ENCODE results near the gene LYRM4. TPM values are rescaled to one million over a fixed set of nuclear protein-coding genes. Genes with fewer than 3 reads are reported as not detected.

Gene LYRM4
- total RNA-seq, 1 donor from 2014 or later: 26.2 TPM

- intact Hi-C loops (cut with DNase I): no loop called here
- DNase-seq (no peak), ATAC-seq (ENCODE audit: poor library complexity) (no peak)
Observed at GRCh38 chr6:5192135-5192794, 68.5 kb downstream of the LYRM4 start.

DNA sequence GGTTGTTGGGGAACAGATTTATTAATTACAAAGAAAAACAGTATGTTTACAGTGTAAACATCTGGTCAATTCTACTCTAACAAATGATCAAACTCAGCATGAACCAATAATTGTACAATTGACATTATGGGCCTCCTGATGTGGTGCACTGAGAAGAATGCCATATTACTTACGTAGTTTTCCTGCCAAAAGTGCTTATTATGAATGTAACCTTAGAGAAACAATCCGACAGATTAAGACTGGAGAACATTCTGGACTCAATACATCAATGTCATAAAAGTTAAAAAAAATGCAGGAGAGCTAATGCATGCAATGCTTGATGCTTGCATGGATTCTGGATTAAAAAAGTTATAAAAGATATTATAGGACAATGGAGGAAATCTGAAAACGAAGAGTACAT is 69.0 kb downstream of the LYRM4 start:
- intact Hi-C loops (cut with DNase I): no loop called here
- DNase-seq: no peak
- ATAC-seq (ENCODE audit: poor library complexity): no peak

GRCh38 chr6:5191222-5191621 is 69.5 kb downstream of the LYRM4 start:
- ATAC-seq (ENCODE audit: poor library complexity): no peak
- no peak for DNase-seq
- intact Hi-C loops (cut with DNase I): no loop called here

DNA sequence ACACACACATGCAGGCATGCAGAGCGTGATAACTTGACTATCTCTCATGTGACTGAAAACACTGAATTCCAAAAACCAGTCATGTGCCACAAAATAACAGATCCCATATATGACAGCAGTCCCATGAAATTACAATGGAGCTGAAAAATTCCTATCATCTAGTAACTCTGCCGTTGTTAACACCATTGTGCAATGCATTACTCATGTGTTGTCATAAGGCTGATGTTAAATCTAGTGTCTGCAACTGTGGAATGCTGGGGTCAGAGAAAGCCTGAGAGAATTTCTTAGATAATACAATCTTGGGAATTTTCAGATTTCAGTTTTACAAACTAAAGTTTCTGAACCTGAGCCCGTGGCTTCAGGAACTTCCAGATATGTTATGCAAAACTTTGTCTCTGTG is 70.2 kb downstream of the LYRM4 start:
- peak; percentile 76 for ATAC-seq (ENCODE audit: poor library complexity)
- DNase-seq: no peak
- intact Hi-C loops (cut with DNase I): no loop called here

DNA sequence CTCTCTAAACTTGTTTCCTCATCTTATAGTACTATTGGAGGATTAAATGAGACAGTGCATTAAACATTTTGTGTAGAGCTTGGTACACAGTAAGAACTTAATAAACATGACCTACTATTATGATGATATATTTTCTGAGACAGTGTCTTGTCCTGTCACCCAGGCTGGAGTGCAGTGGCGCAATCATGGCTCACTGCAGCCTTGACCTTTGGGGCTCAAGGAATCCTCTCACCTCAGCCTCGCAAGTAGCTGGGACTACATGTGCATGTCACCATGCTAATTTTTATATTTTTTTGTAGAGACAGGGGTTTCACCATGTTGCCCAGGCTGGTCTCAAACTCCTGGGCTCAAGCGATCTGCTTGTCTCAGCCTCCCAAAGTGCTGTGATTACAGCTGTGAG is 72.1 kb downstream of the LYRM4 start:
- intact Hi-C loops (cut with DNase I): no loop called here
- no peak for DNase-seq
- no peak for ATAC-seq (ENCODE audit: poor library complexity)

- DNase-seq: no peak
- ATAC-seq (ENCODE audit: poor library complexity): no peak
- intact Hi-C loops (cut with DNase I): no loop called here
Observed at GRCh38 chr6:5184878-5185277, 75.9 kb downstream of the LYRM4 start.

DNA sequence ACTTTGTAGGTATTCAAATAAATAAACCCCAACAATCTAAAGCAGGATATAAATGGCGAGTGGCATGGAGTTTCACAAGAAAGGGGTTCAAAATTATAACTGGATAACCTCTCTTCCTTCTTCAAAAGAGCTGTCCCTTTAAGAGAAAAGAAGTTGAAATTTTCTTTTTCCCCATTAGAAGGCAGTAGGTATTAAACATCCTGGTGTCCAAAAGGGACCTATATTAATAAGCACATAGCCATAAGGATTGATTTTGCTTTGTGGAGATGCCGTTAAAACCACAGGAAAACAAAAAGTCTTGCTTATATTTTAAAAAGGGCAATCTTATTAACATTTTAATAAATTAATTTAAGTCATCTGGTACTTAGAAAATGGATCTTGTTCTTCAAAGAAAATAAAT is 76.5 kb downstream of the LYRM4 start:
- ATAC-seq (ENCODE audit: poor library complexity): no peak
- intact Hi-C loops (cut with DNase I): no loop called here
- DNase-seq: no peak

DNA sequence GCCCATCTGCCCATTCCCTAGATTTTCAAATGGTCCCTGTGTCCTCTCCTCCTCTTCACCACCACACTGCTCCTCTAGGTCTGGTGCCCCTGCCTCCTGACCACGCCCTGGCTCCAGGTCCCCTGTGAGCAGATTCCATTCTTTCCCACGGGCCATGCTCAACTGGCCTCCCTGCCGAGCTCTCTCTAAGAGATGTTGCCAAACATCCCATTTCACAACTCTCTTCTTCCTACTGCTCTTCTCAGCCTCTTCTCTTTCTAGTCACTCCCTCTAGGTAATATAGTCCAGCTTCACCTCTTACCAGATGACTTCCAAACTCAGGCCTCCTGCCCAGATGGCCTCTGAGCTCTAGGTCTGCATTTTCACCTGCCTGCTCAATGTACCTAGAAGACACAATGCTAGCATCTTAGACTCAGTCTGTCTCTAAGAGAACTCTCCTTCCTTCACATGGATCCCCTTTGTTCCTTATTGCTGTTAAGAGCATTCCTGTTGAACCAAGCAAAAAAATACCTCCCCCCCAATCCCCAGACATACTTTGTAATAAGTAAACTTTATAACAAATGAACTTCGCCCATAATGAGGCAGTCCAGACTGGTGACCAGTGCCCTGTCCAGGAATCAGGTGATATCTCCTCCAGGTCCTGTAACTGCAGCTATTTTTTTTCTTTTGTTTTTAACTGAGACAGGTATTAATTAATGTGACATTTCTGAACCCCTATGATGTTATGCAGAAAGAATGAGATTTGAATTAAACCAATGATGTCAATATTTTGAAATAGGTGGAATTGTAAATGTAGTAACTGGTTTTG is 79.0 kb downstream of the LYRM4 start:
- ATAC-seq (ENCODE audit: poor library complexity) (no peak), DNase-seq (no peak)
- intact Hi-C loops (cut with DNase I): no loop called here

- intact Hi-C loops (cut with DNase I): no loop called here
- ATAC-seq (ENCODE audit: poor library complexity) (no peak), DNase-seq (no peak)
Observed at GRCh38 chr6:5180636-5181035, 80.1 kb downstream of the LYRM4 start.

- ATAC-seq (ENCODE audit: poor library complexity) (no peak), DNase-seq (no peak)
- intact Hi-C loops (cut with DNase I): no loop called here
Observed at GRCh38 chr6:5179917-5180316, 80.8 kb downstream of the LYRM4 start.

GRCh38 chr6:5178806-5179205 is 81.9 kb downstream of the LYRM4 start:
- intact Hi-C loops (cut with DNase I): no loop called here

GRCh38 chr6:5175635-5176034 is 85.1 kb downstream of the LYRM4 start:
- DNase-seq (no peak), ATAC-seq (ENCODE audit: poor library complexity) (no peak)
- intact Hi-C loops (cut with DNase I): no loop called here

More at GRCh38 chr6:5178806-5179205, 81.9 kb downstream of the LYRM4 start:
- ATAC-seq (ENCODE audit: poor library complexity): no peak
- DNase-seq: no peak

DNA sequence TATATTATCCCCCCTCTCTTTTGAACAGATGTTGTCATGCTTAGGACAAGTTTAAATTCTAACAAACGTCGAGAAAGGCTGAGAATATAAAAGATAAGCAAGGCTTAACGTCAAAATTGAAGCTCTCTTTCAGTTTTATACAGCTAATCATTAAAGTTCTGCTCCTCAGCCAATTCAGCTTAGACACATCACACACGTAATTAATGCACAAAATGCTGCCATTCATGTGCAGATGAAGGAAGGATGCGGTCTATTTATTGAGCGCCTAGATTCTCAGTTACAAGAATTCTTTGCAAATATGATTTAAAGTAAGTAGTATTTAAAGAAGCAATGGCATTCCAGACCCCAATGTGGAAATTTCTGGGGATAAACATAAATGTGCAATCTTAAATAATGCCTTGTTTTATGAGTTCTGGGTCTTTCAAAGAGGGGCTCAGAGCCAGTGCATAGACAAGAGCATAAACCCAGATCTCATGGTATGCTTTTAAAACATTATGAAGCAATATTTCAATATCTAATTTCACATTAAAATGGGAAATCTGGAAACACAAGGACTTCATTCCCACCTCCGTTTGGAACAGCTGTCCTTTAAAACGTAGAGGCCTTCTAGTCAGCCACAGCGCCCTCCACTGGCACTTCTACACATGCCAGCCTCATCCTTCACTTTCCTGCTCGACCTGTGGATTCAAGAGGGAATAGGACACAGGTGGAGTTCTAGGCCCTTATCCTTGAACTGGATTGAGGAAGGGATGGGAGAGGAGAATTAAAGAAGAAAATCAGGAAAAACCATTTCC is 85.8 kb downstream of the LYRM4 start:
- no peak for ATAC-seq (ENCODE audit: poor library complexity)
- intact Hi-C loops (cut with DNase I): no loop called here
- no peak for DNase-seq

GRCh38 chr6:5174244-5174643 is 86.5 kb downstream of the LYRM4 start:
- intact Hi-C loops (cut with DNase I): no loop called here
- ATAC-seq (ENCODE audit: poor library complexity): no peak
- DNase-seq: no peak

- DNase-seq: no peak
- intact Hi-C loops (cut with DNase I): no loop called here
- ATAC-seq (ENCODE audit: poor library complexity): no peak
Observed at GRCh38 chr6:5173810-5174209, 86.9 kb downstream of the LYRM4 start.

DNA sequence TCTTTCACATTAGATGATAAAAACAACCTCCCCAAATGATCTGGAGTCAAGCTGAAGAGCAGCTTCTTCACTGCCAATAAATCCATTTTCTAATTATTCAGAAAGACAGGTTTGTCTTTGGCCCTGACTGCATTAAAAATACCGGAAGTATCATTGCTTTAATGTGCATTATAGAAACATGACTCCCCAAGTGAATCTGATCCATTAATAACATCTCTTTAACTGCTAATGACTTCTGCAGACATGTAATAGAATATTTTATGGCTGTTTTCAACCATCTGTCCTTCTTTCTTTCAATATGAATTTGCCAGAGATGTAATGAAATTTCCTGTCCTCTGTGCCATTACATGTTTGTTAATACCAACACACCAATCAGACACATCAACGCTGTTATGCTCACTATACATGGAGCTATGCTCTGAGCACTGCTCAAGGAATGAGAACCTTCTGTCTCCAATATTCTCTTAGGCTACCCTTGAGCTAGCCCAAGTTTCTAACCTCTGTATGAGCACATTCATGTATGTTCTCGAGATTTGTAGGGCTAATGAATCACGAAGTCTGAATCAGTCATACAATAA is 87.8 kb downstream of the LYRM4 start:
- intact Hi-C loops (cut with DNase I): no loop called here
- DNase-seq (no peak), ATAC-seq (ENCODE audit: poor library complexity) (no peak)

GRCh38 chr6:5172041-5172653 is 88.6 kb downstream of the LYRM4 start:
- intact Hi-C loops (cut with DNase I): no loop called here
- ATAC-seq (ENCODE audit: poor library complexity) (no peak), DNase-seq (no peak)

DNA sequence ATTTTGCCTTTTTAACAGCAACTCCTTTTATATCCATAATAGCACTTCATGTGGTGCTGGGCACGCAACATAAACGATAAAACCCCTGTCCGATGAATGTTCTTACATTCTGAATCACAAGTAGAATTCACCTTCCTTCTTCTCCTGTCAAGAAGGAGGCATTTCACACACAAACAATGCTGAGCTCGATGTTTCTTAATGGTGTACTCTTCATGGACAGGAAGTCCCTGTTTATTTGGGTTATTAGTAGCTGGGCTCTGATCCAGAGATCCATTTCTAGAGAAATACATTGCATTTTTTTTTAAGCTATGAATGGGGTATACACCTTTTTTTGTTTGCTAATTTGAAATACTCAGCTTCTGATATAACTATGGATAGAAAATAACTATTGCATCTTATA is 93.2 kb downstream of the LYRM4 start:
- DNase-seq (no peak), ATAC-seq (ENCODE audit: poor library complexity) (no peak)
- intact Hi-C loops (cut with DNase I): no loop called here

GRCh38 chr6:5164092-5164491 is 96.7 kb downstream of the LYRM4 start:
- DNase-seq: no peak
- intact Hi-C loops (cut with DNase I): no loop called here

More at GRCh38 chr6:5164092-5164491, 96.7 kb downstream of the LYRM4 start:
- no peak for ATAC-seq (ENCODE audit: poor library complexity)

Data from Right ventricle myocardium superior (tissue), 1 donor.